Measurements from ENCODE around the gene B9D2. TPM values are rescaled to one million over a fixed set of nuclear protein-coding genes. Genes with fewer than 3 reads are reported as not detected.

B9D2 gene
- total and polyA plus RNA-seq, 10 donors: 7.5 to 11.9 (median 8.7) TPM

DNA sequence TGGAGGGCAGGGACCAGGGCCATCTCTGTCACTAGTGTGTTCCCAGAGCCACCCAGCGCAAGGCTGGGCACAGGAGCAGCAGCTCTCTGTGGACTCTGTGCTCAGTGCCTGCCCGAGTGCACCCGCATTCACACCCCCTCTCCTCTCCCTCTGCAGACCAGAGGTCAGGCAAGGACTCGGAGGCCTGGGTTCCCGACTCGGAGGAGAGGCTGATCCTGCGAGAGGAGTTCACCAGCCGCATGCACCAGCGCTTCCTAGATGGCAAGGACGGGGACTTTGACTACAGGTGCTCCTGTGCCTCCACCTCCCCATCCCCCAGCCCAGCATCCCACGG, 43.8 kb downstream of the B9D2 start:
- TF ChIP-seq, protein P1, sequence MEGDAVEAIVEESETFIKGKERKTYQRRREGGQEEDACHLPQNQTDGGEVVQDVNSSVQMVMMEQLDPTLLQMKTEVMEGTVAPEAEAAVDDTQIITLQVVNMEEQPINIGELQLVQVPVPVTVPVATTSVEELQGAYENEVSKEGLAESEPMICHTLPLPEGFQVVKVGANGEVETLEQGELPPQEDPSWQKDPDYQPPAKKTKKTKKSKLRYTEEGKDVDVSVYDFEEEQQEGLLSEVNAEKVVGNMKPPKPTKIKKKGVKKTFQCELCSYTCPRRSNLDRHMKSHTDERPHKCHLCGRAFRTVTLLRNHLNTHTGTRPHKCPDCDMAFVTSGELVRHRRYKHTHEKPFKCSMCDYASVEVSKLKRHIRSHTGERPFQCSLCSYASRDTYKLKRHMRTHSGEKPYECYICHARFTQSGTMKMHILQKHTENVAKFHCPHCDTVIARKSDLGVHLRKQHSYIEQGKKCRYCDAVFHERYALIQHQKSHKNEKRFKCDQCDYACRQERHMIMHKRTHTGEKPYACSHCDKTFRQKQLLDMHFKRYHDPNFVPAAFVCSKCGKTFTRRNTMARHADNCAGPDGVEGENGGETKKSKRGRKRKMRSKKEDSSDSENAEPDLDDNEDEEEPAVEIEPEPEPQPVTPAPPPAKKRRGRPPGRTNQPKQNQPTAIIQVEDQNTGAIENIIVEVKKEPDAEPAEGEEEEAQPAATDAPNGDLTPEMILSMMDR (IDR thresholded peaks at IDR 0.05 in 8 of 11, conservative IDR thresholded peaks at IDR 0.05 in 3 of 11): no peak
- peak in 2 of 3 donors; percentile 17 to 73 for TF ChIP-seq POLR2AphosphoS5 (IDR thresholded peaks at IDR 0.05)
- Histone ChIP-seq H3K4me3 (no peak overlapping the region), H3K9me3 (no peaks in the 10 kb centered on the region), H3K27ac (peak overlapping the region in 2 of 8 donors; percentile 2 to 90), H3K4me1 (peaks cover 28 to 72% (median 46%) of the 10 kb centered on the region in 6 donors), H3K27me3 (replicated peaks in 1 of 7) (no peaks in the 10 kb centered on the region), H3K36me3 (peaks cover 0 to 90% (median 59%) of the 10 kb centered on the region in 6 donors)
- intact Hi-C loops (cut with DNase I; ENCODE audit: low total_unique reads): loop anchor here (5.0 kb wide), 1 partner anchor 37 kb away; no protein-coding TSS in a partner anchor
- WGBS, 5 donors: 77 to 91% (median 82%) methylated on average over 4 to 11 of the region's 11 CpGs
- no peak for DNase-seq

DNA sequence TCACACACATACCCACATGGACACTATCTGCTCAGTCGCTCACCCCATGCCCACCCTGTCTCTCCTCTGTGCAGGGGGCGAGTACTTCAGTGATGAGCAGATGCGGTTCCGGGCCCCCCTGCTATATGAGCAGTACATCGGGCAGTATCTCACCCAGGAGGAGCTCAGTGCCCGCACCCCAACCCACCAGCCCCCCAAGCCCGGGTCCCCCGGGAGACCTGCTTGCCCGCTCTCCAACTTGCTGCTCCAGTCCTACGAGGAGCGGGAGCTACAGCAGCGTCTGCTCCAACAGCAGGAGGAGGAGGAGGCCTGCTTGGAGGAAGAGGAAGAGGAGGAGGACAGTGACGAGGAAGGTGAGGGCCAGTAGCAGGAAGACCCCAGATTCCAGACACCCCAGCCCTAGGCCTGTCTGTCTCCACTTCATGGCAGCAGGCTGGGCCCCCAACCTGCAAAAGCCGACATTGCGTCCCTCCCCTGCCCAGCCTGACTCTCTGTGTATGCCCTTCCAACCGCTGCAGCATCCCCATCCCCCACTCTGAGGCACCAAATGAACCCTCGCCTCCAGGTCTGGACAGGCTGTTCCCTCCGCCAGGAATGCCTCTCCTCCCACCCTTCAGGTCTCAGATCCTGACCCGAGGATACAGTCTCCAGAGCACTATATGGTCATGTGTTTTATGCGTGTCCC, 44.3 kb downstream of the B9D2 start:
- Histone ChIP-seq H3K9me3 (no peaks in the 10 kb centered on the region), H3K4me3 (no peak overlapping the region), H3K4me1 (peaks cover 23 to 69% (median 41%) of the 10 kb centered on the region in 6 donors), H3K27ac (peak overlapping the region in 2 of 8 donors; percentile 2 to 90), H3K27me3 (replicated peaks in 1 of 7) (no peaks in the 10 kb centered on the region), H3K36me3 (peaks cover 0 to 95% (median 63%) of the 10 kb centered on the region in 6 donors)
- 86 to 90% (median 89%) methylated on average over 19 to 20 of the region's 20 CpGs for WGBS, 5 donors
- intact Hi-C loops (cut with DNase I; ENCODE audit: low total_unique reads): loop anchor here (5.0 kb wide), 1 partner anchor 38 kb away; no protein-coding TSS in a partner anchor
- TF ChIP-seq, protein P1 (IDR thresholded peaks at IDR 0.05 in 8 of 11, conservative IDR thresholded peaks at IDR 0.05 in 3 of 11): no peak
- TF ChIP-seq POLR2A (IDR thresholded peaks at IDR 0.05) (no peak), POLR2AphosphoS5 (IDR thresholded peaks at IDR 0.05) (peak in 2 of 3 donors; percentile 36 to 44)
- DNase-seq: no peak

DNA sequence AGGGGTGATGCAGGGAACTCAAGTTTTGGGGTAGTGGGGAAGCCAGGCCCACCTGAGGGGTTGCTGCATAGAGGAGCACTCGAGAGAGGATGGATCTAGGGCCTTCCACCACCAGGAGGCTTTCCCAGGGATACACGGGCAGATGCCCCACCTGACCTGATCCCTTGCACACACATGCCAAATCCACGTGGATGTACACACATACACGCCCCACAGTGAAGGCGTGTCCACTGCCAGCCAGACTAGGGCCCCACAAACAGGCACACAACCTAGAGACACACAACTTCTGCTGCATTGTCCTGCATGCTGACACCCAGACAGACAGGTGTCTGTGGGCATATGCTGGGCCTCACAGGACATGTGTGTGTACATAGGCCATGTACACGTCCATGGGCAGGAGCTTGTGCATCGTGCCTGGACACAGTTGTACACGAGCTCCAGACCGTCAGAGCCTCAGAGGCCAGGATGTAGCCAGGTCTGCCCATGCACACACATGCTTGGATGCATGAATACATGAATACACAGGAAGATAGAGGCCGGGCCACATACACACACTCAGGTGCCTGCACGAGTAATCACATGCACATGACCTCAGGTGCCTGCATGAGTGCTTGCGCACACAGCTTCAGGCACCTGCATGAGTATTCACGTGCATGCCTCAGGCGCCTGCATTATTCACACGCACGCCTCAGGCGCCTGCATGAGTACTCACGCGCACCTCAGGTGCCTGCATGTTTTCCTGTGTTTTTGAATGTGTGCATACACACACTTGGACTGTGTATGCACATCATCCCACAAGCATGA, 45.1 kb downstream of the B9D2 start:
- no peaks in the 10 kb centered on the region for H3K27me3 ChIP-seq (replicated peaks in 1 of 7)
- peak overlapping the region in 1 of 8 donors; percentile 90 for H3K27ac ChIP-seq
- peaks cover 16 to 69% (median 33%) of the 10 kb centered on the region in 6 donors for H3K4me1 ChIP-seq
- intact Hi-C loops (cut with DNase I; ENCODE audit: low total_unique reads): no loop called here
- H3K36me3 ChIP-seq: peaks cover 0 to 100% (median 69%) of the 10 kb centered on the region in 6 donors
- WGBS, 5 donors: 79 to 96% (median 88%) methylated on average over 13 to 19 of the region's 19 CpGs
- no peak overlapping the region for H3K4me3 ChIP-seq
- no peak for DNase-seq
- no peaks in the 10 kb centered on the region for H3K9me3 ChIP-seq
- TF ChIP-seq, protein P1 (IDR thresholded peaks at IDR 0.05 in 8 of 11, conservative IDR thresholded peaks at IDR 0.05 in 3 of 11): no peak
- peak in 2 of 3 donors; percentile 43 to 56 for TF ChIP-seq POLR2AphosphoS5 (IDR thresholded peaks at IDR 0.05)
- TF ChIP-seq POLR2A (IDR thresholded peaks at IDR 0.05): no peak

Data from spleen (tissue), 11 donors.